HG03442 (cell line): ENCODE results near the gene ENOSF1.
A peak's percentile ranks its signal among the peaks of the same experiment; 100 is the strongest.
"Not testable (repeated sequence)": the region's sequence is repeated elsewhere in the genome, so short reads cannot be mapped to it uniquely, and the experiment has no call there.

Experiments used
- ATAC-seq: cut with Tn5 transposase; IDR thresholded peaks from one replicate; pipeline ENCODE4 v1.9.1; 2021; ENCODE audit warnings: mild to moderate bottlenecking, moderate library complexity; ENCODE audit not compliant: unreplicated experiment

ENOSF1 gene

GRCh38 chr18:712401-713134 is at the start of gene ENOSF1:
Gene ENOSF1, minus strand, starts transcription at chr18:712630. Its CDS starts 43 bp downstream, at chr18:712587.
- ATAC-seq = peak; percentile 80

DNA sequence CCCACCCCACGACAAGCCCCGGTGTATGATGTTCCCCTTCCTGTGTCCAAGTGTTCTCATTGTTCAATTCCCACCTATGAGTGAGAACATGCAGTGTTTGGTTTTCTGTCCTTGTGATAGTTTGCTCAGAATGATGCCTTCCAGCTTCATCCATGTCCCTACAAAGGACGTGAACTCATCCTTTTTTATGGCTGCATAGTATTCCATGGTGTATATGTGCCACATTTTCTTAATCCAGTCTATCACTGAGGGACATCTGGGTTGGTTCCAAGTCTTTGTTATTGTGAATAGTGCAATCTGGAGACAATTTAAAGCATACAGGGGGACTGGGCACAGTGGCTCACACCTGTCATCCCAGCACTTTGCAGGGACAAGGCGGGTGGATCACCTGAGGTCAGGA is 47.4 kb upstream of the ENOSF1 start:
- not testable (repeated sequence) for ATAC-seq

GRCh38 chr18:755506-755905 is 43.1 kb upstream of the ENOSF1 start:
- no peak for ATAC-seq

- ATAC-seq = no peak
Measured at GRCh38 chr18:754656-755055, 42.2 kb upstream of the ENOSF1 start.

- ATAC-seq = no peak
Measured at GRCh38 chr18:750456-750855, 38.0 kb upstream of the ENOSF1 start.

- no peak for ATAC-seq
Measured at GRCh38 chr18:744832-745597, 32.6 kb upstream of the ENOSF1 start.

DNA sequence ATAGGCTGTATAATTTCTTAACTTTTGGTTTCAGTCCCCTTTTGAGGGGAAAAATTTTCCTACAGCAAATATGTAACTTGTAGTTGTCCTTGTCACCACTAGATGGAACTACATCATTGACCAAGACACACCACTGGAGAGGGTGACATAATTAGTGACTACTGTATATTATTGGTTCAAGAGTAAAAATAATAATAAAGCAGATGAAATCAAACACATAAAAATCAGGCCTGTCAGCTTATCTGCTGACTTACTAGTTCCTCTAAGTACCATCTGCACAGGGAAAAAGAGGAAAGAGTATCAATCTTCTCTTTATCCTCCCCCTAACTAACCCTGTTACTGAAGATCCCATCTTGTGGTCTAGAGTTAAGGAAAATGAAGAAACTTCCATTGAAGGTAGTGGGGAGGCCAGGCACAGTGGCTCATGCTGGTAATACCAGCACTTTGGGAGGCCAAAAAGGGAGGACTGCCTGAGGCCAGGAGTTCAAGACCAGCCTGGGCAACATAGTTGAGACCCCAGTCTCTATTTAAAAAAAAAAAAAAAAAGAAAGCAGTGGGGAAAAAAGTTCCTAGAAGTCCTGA is 29.6 kb upstream of the ENOSF1 start:
- ATAC-seq = peak; percentile 89

DNA sequence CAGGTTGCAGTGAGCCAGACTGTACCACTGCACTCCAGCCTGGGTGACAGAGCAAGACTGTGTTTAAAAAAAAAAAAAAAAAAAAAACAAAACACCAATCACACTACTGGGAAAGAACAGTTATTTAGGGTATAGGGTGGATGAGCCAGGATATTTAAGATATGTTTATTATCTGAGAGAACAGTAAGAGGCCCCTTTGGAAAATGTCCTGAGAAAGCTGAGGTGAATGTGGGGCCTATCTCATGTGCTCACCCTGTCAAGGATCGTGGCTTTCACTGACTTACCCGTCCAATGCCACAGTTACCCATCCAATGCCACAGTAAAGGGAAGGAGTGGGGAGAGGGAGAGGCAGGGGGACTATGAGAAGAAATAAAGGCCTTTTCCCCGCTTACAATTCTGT is 19.9 kb upstream of the ENOSF1 start:
- ATAC-seq = no peak

DNA sequence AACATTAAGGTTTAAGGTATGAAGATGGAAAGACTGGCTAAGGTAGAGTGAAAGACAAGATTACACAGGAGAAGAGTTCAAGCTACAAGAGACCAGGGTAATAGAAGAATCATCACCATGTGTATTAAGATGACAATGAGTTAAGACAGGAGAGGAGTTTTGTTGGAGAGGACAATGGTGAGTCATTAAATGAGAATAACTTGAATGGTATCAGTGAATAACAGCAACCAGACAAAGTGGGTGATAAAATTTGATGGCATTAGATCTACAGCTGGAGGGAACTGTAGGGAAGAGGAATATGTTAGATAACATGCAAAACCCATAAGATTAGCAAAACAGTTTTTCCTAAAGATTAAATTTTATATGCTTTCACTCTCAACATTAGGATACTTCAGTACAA is 18.8 kb upstream of the ENOSF1 start:
- no peak for ATAC-seq

DNA sequence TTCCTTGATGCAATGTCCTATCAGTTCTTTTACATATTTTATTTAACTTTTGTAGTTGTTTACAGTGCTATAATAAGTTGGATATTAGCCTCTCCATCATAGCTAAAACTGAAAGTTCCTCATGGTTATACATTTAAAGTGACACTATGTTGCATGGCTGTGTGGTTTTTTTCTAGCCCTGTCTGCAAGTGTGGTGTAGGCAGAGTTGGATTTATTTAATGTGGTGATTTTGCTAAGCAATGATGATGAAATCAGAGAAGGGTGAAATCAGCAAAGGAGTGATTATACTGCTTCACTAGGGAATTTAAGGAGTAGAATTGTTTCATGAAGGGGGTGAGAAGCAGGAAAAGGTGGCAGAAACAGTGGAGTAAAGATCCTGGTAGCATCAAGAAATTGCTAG is 18.3 kb upstream of the ENOSF1 start:
- ATAC-seq = no peak

GRCh38 chr18:730120-730519 is 17.7 kb upstream of the ENOSF1 start:
- not testable (repeated sequence) for ATAC-seq

DNA sequence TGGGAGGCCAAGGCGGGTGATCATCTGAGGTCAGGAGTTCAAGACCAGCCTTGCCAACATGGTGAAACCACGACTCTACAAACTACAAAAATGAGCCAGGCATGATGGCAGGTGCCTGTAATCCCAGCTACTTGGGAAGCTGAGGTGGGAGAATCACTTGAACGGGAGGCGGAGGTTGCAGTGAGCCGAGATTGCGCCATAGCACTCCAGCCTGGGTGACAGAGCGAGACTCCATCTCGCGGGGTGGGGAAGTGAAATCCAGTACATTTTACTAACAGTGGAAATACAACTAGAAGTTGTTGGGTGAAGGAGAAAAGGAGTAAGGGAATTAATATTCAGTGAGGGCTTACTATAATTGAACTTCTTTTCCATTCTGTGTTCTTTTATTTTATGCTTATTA is 13.2 kb upstream of the ENOSF1 start:
- no peak for ATAC-seq

DNA sequence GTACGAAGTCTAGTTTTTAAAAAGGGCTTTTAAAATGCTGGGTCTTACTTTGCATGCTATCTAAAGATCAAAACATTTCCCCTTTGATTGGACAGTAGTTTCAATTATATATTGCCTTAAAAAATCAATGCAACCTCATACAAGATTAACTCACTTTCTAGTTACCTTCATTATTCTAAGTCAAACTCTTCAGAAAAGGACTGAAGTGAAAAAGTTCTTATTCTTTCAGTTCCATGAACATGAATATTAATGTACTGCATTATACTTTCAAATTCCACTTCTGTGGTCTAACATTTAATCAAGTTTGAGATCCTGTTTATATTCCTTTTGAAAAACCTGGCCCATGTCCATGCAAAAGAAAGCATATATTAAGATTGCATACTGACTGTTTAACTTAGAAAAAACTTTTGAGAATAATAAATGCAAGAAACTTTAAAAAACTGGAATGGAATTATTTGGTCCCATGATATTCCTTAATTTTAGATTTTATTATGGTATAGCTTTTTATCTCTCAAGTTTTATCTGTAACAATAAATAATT is 11.2 kb upstream of the ENOSF1 start:
- no peak for ATAC-seq

DNA sequence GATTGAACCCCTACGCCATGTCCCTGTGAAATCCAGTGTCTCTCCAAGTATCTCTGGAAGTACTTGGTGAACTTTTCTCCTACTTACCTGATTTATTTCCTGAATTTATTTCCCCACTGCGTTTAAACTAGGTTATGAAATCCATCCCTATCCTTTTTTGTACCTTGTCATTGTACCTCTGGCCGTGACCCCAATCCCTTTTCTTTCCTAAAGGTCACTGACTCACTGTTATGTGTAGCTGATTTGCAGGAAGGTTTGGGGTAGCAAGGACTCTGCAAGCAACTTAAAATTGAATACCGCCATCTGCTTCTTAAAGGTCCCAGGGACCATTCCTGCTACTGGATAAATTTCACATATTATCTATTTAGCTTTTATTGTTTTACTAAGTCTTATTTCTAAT is 4.6 kb upstream of the ENOSF1 start:
- ATAC-seq = no peak

DNA sequence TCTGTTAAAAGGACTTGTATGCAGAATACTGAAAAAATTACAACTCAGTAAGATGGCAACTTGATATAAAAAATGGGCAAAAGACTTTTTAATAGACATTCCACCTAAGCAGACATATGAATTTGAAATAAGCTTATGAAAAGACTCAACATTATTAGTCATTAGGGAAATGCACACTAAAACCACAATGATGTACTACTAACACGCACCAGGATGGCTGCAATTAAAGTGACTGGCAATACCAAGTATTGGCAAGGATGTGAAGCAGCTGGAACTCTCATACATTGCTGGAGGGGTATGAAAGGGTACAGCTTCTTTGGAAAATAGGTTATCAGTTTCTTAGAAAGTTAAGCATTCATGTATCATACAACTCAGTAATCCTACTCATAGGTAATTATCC is 3.2 kb upstream of the ENOSF1 start:
- ATAC-seq = no peak

- no peak for ATAC-seq
Measured at GRCh38 chr18:713135-713490, 683 bp upstream of the ENOSF1 start.

- ATAC-seq = peak; percentile 56
Measured at GRCh38 chr18:711657-712400, 601 bp downstream of the ENOSF1 start.

DNA sequence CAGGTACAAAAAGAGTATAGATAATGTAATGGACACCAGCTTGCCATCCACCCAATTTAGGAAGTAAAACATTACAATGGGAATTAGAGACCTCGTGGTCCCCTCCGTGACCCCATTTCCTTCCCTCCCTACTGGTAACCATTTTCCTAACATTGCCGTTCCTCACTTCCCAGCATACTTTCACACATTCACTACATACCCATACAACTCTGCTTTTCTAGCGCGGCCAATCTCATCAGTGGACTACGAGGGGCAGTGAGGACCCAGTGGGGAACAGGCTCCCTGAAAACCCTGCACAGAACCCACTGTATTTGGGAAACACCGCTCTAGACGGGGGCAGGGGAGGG is 1.1 kb downstream of the ENOSF1 start:
- ATAC-seq = peak; percentile 11

- ATAC-seq = no peak
Measured at GRCh38 chr18:710418-711300, 1.8 kb downstream of the ENOSF1 start.

DNA sequence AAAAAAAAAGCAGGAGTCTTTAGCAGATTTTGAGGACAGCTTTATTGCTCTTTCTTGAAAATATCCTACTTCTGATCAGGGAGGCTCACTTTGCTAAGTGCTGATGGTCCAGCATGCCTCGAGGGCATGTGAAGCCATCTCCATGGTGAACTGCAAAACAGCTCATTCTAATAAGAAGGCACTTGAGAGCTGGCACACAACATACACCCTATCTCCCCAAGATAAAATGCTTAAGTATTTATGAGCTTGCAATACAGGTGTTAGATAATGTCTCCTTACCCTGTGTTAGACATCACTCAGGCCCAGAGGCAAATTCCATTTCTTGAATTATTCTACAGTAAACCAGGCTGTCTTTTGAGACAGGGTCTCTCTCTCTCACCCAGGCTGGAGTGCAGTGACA is 2.7 kb downstream of the ENOSF1 start:
- ATAC-seq = no peak
